Bronchial epithelial cell (primary cell): ENCODE results near the gene FBXL20. TPM values are rescaled to one million over a fixed set of nuclear protein-coding genes. Genes with fewer than 3 reads are reported as not detected.
"Not testable (repeated sequence)": the region's sequence is repeated elsewhere in the genome, so short reads cannot be mapped to it uniquely, and the experiment has no call there.

Experiments used
- DNase-seq: peaks from one replicate; pipeline ENCODE4 v3.0.0-alpha.2; 2010; ENCODE audit warnings: low read depth
- FAIRE-seq: peaks from 2 replicates; lab custom pipeline; 2011; peaks lifted over from hg19 to GRCh38; lab: Jason Lieb, UNC
- H3K27me3 ChIP-seq: 2 replicates; pipeline ENCODE4 v1.5.1; 2011; ENCODE audit warnings: low read length; ENCODE audit not compliant: control insufficient read depth, insufficient read depth
- H3K36me3 ChIP-seq: 2 replicates; pipeline ENCODE4 v1.5.1; 2011; ENCODE audit warnings: low read length; ENCODE audit not compliant: control insufficient read depth, insufficient read depth
- H3K4me3 ChIP-seq: 2 replicates; pipeline ENCODE4 v1.5.1; 2011; ENCODE audit warnings: mild to moderate bottlenecking, low read depth, low read length, control low read depth
- CTCF ChIP-seq: IDR thresholded peaks from 2 replicates; pipeline ENCODE4 v1.5.1; 2011; ENCODE audit warnings: mild to moderate bottlenecking, moderate library complexity, low read length, control low read depth, inconsistent platforms; ENCODE audit not compliant: insufficient read depth, severe bottlenecking
- total RNA-seq: library from RNA; depleted of rRNA; stranded (reverse); fragments of >200 nt; gene quantifications from 2 replicates; pipeline ENCODE4 v1.2.1, GENCODE V29; 2014

The FBXL20 gene
- total RNA-seq, 1 donor from 2014 or later = 9.0 TPM

- DNase-seq (no peak), FAIRE-seq (no peak)
- no peak for TF ChIP-seq CTCF
- H3K4me3 ChIP-seq = no peak overlapping the region
- H3K27me3 ChIP-seq = no peaks in the 10 kb centered on the region
- peaks cover 1% of the 10 kb centered on the region for H3K36me3 ChIP-seq
These were observed 97.2 kb downstream of the FBXL20 start for GRCh38 chr17:39304188-39304587.

- TF ChIP-seq CTCF = no peak
- H3K36me3 ChIP-seq = peaks cover 2% of the 10 kb centered on the region
- no peak for DNase-seq
- no peak for FAIRE-seq
- H3K4me3 ChIP-seq = no peak overlapping the region
- no peaks in the 10 kb centered on the region for H3K27me3 ChIP-seq
These were observed 107.4 kb downstream of the FBXL20 start for GRCh38 chr17:39294060-39294459.

- FAIRE-seq, H3K36me3 ChIP-seq: not testable (repeated sequence)
These were observed 108.9 kb downstream of the FBXL20 start for GRCh38 chr17:39292546-39292945.

GRCh38 chr17:39286513-39286912, 114.9 kb downstream of the FBXL20 start:
- DNase-seq, H3K4me3 ChIP-seq, H3K27me3 ChIP-seq, FAIRE-seq, H3K36me3 ChIP-seq: not testable (repeated sequence)

More at GRCh38 chr17:39292546-39292945, 108.9 kb downstream of the FBXL20 start:
- not testable (repeated sequence) for H3K27me3 ChIP-seq, H3K4me3 ChIP-seq, DNase-seq

GRCh38 chr17:39284685-39285084, 116.7 kb downstream of the FBXL20 start:
- peaks cover under 1% of the 10 kb centered on the region for H3K36me3 ChIP-seq
- no peaks in the 10 kb centered on the region for H3K27me3 ChIP-seq
- no peak for FAIRE-seq
- TF ChIP-seq CTCF = no peak
- DNase-seq = no peak
- H3K4me3 ChIP-seq = no peak overlapping the region

GRCh38 chr17:39283896-39284295, 117.5 kb downstream of the FBXL20 start:
- no peak for FAIRE-seq
- no peak for TF ChIP-seq CTCF
- Histone ChIP-seq H3K27me3 (no peaks in the 10 kb centered on the region), H3K4me3 (no peak overlapping the region), H3K36me3 (peaks cover 1% of the 10 kb centered on the region)
- no peak for DNase-seq

- Histone ChIP-seq H3K27me3 (no peaks in the 10 kb centered on the region), H3K36me3 (peaks cover 1% of the 10 kb centered on the region), H3K4me3 (no peak overlapping the region)
- no peak for DNase-seq
- TF ChIP-seq CTCF = no peak
- no peak for FAIRE-seq
These were observed 118.3 kb downstream of the FBXL20 start for GRCh38 chr17:39283098-39283497.
